Keratinocyte (primary cell): ENCODE data around the gene UBE2R2.
"Not testable (repeated sequence)": the region's sequence is repeated elsewhere in the genome, so short reads cannot be mapped to it uniquely, and the experiment has no call there.

Experiments used
- CTCF ChIP-seq, 3 experiments: IDR thresholded peaks in 1 of 3; conservative IDR thresholded peaks in 1 of 3; optimal IDR thresholded peaks in 1 of 3; 2 replicates in 2 of 3; 3 replicates in 1 of 3; pipeline versions ENCODE3 to v1.5.1; 2011; ENCODE audit warnings: low read length in 3 of 3, mild to moderate bottlenecking in 3 of 3, moderate library complexity in 2 of 3, control low read depth in 1 of 3, inconsistent platforms in 1 of 3; ENCODE audit not compliant: insufficient read depth in 2 of 3; ENCODE audit errors: extremely low read depth in 1 of 3
- EZH2 ChIP-seq: IDR thresholded peaks from one replicate; pipeline ENCODE4 v1.6.1; 2012; ENCODE audit warnings: inconsistent platforms, mild to moderate bottlenecking, low read length, moderate library complexity

GRCh38 chr9:33774074-33774659 is 42.8 kb upstream of the UBE2R2 start:
- TF ChIP-seq CTCF (optimal IDR thresholded peaks at IDR 0.05 in 1 of 3, IDR thresholded peaks at IDR 0.05 in 1 of 3, conservative IDR thresholded peaks at IDR 0.05 in 1 of 3; ENCODE audit: extremely low read depth in 1 of 3, insufficient read depth in 2 of 3, low read length in 3 of 3); EZH2: not testable (repeated sequence)
